Stimulated activated CD4-positive, alpha-beta T cell treated with anti-CD3 and anti-CD28 coated beads, Interleukin-12 subunit alpha, Interleukin-12 subunit beta, amount 100 ng/mL, for 4 hours (primary cell): ENCODE results near the gene ADSS1.
A peak's percentile ranks its signal among the peaks of the same experiment; 100 is the strongest.

Source experiments
- DNase-seq: peaks from one replicate; pipeline ENCODE4 v3.0.0-alpha.2; 2020

Gene ADSS1

DNA sequence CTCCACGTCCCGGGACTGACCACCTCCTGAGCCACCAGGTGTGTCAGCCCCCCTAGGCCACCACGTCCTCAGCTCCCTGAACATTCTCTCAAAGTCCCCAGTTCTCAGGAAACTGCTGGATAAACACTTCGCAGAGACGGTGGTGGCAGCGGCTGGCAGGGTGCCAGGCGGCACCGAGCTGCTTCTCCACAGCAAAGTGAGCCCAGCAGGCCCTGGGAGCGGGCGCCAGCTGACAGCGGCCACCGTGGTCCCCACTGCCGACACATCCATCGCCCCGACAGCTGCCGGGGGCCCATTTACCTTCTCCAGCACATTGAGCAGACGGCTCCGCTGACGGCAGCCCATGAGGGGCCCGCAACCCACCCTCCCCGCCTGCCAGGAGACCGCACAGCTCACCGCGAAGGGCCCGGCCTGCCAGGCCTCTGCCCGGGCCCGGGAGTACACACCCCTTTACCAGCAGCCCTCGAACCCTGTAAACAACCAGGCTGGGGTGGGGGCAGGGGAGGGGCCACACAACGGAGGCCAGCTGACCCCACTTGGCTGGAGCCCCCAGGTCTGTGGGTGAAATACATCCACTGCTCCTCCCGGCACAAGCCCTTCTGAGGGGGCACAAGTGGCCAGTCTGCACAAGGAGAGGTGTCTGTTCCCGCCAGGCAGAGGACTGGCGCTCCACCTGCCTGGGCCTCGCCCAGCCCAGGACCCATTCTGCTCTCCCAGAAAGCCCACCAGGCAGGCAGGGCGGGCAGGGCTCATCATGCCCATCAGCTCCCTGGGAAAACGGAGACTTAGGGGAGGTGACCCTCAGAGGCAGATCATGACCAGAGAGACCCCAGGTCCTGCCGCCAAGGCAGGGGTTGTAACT is 61.0 kb downstream of the ADSS1 start:
- DNase-seq, result no peak

DNA sequence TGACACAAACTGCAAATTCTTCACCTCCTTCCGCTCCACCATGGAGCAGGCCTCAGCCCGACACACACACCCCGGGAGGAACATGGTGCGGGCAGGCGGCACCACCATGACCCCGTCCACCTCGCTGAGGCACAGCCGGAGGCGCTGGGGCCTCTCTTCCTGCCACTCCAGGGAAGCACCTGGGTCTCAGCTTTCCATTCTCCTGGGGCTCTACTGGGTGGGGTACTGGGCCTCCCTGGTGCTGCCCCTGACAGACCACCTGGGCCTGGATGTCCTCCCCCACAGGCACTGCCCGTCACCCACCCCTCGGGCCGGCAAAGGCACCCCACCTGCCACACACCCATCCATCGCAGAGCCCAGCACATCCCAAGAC is 61.7 kb downstream of the ADSS1 start:
- DNase-seq, result no peak

DNA sequence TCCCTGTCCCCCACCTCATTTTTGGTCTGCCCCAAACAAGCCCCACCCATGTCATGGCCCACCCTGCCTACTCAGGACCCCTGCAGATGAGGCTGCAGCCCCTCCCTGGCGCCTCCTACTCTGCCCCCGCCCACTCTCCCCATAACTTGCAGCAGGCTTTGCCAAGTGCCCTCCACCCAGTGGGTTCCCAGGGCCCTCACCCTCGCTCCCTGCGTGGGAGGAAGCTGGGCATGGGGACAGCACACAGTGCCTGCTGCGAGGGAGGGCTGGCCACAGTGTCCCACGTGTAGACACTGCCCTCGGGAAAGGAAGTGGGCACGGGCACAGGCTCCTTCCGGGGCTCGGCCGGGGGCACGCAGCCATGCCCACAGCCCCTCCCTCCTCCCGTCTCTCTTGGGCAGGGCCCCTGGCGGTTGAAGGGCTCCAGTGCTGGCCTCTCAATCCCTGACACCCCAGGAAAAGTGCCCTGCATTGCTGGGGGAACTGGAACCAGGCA is 62.1 kb downstream of the ADSS1 start:
- no peak for DNase-seq

DNA sequence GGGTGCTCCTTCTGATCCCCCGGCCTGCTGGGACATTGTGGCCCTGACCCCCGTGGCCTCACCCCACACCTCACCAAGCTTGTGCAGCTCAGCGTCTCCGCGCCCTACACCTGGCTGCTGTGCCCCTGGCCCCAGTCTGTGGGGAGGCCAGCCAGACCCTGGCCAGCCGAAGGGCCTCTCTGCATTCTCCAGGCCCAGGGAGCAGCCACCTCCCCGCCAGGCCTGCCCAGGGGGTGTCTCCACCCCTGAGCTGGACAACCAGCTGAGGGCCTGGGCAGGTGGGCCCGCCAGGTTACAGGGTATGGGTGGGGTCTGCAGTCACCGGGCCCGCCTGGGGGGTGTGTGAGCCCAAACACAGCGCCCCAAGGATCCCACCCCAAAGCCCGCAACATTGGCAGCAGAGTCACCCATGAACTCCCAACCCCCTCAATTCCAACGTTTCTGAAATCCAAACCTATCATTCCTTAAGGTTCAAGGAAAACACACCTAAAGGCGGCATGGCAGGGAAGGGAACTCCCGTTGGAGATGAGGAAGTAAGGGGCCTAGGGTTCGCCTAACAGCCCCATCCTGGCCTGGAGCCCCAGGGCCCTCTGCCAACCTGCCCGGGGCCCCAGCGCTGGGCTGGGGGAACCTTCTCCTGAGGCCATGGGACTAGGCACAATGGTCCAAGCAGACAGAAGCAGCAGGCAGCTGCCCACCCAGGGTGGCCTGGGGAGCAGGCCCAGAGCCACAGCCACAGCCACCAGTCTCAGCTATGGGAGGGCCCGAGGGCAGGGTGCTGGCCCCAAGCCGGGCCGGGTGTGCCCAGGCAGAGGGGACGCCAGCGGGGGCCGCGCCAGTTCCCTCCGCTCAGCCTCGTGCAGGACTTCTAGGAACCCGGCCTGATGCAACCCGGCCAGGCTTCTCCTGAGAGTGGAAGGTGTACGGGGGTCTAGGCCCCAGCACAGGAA is 63.0 kb downstream of the ADSS1 start:
- no peak for DNase-seq

DNA sequence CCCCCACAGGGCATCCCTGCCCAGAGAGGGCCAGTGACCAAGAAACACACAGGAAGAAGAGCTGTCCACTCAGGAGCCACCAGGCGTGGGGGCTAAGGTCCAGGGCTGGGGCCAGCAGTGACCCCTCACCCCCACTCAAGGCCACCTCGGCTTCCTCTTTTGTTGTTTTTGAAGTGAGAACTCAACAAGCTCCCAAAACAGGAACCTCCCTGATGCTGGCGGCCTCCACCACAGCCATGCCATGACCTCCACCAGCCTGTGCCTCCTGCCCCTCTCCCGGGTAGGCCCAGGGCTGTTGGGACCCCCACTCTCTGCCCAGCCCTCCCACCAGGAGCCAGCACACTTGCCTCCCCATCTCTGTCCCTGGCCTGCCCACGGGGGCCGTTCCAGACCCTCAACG is 63.7 kb downstream of the ADSS1 start:
- DNase-seq, result no peak

DNA sequence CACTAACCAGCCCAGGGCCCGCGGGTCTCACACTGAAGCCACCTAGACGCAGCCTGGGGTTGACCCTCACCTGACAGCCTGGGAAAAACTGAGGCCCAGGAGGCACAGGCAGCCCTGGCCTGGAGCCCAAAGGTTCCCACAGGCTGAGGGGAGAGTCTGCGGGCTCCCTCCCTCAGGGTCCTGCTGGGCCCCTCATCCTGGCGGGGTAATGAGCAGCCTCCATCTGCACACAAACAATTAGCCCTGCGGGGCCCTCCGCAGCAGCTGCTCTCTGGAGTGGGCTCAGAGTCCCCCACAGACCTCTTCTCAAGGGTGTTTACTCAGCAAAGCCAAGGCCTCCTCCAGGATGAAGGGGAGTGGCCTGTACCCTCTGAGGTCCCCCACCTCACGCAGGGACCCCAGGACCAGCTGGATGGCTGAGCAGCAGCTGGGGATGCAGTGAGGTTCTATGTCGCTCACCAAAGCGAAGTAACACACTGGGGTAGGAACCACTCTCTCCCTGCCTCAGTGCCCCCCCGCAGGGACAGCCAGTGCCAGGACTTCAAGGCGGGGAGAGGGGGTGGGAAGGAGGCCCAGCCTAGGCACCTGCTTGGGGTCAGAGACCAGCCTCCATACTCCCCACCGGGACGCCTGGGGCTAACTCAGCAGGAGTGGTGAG is 64.3 kb downstream of the ADSS1 start:
- DNase-seq, result no peak

DNA sequence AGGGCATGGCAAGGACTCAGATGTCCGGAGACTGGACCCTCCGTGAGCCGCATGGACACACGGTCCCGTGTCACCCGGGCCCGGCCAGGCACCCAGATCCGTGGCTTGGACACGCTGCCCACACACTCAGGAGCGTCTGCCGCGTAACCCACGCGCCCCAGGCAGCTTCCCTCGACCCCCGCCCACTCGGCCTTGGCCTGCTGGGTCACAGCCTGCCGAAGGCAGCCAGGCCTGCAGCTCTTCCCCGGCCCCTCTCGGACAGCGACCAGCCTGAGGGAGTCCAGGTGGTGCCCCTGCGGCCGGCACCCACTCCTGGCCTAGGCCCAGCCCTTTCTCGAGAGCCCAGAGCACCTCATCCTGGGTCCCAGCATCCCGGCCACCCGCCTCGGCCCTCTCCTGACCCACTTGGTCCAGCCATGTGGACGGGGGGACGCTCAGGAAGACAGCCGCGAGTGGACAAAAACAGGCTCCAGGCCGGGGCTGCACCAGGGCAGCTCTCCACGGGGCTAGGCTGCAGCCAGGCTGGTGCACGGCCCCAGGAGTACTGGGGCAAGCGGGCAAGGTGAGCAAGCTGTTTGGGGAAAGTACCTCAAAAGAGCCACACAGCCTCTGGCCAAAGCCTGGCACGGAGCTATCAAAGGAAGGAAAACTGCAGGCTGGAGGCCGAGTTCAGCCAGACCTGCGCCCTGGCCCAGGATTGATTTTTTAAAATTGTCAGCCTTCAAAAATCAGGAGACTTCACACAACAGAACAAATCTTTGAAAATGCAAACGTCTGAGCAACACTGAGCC is 65.0 kb downstream of the ADSS1 start:
- no peak for DNase-seq

DNA sequence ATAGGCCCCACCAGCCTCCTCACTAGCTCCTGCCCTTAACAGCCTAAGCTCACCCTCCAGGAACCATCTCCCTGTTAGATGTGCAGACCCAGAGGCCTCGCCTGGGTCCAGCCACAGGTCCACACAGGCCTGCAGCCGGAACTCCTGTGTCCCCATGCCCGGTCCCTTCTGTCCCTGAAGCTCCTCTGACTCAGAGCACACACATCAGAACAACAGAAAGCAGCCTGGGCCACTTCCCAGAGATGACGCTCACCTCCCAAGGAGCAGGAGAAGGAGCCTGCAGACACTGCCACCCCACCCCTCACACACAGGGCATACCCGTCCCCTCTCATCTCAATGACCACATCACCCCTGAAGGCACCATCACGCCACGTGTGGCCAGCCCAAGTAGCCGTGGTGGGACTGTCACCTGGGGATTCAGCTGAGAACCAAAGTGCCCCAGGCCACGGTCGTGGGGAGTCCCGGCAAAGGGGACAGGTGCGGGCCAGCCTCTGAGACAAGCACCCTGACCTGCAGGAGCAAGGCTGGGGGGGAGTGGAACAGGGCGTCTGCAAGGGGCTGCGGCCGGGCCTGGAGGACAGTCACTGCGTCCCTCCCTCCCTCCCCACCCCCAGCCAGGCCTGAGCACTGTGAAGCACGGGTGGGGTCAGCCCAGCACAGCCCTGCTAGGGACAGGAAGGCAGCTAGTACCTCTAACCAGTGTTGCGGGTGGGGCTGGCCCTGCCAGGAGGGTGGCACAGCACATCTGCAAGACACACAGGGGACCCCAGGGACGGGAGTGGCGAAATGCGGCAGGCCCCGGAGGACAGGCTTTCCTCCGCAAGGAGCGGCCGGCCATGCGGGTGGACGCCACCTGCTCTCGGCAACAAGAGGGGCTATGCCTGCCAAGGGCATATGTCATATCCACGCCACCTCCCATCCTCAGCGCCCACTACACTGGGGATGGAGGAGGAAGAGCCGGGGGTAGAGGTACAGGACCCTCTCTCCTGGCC is 66.0 kb downstream of the ADSS1 start:
- DNase-seq, result no peak

DNA sequence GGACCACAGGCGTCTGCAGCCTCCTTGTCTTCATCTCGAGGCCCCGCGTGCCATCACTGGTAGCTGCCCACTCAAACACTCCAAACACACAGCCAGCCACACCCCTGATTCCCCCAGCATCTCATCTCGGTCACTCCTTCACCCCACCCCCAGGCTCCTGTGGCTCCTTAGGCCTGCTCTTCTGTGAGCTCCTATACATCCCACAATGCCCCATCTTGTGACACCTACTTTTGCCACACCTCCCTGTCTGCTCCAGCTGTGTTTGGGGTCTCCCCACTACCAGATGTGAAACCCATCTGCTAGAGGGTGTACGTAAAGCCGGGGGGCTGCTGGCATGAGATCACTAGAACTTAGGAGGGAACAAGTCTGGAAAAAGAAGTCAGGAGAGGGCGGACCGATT is 67.4 kb downstream of the ADSS1 start:
- no peak for DNase-seq

DNA sequence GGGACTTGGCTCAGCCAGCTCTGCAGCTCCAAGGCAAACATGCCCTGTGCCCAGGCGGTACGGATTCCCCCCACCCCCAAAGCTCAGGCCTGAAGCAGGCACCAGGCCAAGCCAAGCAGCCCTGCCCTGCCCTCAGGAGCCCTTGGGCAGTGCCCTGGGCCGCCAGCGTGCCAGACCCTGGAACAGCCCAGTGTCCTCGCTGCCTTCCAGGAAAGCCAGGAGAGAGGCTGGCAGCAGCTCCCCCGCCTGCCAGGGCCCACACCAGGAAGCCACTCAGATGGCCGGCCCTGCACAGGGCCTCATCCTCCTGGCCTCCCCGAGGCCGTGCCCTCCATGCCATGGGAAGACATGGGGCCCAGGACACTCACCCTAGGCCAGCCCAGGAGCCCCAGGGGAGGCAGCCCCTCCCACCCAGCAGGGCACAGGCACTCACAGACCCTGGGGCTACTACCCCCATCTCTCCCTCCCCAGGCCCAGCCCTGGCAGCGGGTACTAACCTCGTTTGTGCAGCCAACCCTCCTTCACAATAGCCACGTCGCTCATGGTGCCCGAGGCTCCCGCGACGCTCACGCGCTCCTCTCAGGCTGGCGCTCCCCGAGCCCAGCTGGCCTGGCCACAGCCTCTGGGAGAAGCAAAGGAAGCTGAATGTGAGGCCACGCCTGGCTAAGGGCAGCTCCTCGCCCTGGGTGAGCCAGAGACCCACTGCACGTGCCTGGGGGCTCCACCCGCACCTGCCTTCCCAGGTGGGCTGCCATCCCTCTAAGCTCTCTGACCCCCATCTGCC is 68.3 kb downstream of the ADSS1 start:
- no peak for DNase-seq

DNA sequence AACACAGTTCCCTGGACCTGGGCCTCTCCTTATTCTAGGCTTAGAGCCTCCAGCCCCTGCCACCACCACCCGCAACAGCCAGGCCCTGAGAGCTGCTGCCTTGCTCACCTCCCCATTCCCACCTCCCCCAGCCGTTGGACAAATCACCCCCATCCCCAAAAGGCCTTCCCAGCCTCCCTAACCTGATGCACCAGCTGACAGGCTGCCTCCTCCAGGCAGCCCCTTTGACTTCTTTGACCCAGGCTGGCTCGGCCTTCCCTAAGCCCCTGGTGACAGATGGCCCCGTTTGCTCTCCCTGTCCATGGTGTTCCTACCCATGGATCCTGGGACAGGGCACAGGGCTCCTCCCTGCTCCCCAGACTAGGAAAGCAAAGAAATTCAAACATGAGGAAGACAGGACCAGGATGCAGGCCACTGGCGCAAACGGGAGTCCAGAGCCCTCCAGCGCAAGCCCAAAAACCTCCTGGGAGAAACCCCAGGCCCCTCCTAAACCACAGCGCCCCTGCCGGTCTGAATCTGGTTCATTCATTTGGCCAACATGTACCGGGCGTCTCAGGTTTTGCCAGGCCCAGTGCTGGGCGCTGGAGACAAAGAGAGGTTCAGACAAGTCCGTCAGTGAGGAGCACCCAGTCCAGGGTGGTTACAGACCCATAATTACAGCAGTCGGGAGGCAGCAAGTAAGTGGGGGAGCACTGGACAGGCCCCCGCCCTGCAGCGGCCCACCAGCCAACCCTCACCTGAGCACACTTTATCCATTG is 69.1 kb downstream of the ADSS1 start:
- no peak for DNase-seq

DNA sequence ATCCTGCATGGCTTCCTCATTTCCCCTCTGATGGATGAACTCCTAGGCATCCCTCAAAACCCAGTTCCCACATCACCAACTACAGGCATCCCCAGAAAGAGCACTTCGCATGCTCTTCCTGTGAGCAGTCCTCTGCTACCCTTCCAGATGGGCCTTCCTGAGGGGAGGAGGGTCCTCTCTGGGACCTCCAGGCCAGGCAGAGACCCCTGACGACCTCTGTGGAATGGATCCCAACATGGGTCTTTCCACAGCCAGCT is 69.6 kb downstream of the ADSS1 start:
- no peak for DNase-seq

DNA sequence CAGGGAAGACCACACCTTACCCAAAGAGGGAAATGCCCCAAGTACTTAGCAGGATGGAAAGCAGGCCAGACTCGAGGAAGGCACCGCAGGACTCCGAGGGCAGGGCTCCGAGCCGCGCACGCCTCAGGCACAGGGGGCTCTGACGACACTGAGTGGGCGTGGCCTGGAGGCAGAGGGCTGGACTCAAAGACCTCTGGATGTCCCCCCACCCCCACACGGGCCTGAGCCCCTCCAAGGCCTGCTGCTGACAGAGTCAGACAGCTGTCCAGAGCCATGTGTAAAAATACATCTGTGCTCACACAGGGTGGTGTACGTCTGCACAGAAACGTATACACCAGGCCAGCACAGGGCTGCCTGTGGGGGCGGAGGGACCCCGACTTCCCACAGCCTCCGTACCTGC is 70.1 kb downstream of the ADSS1 start:
- peak; percentile 45 for DNase-seq

DNA sequence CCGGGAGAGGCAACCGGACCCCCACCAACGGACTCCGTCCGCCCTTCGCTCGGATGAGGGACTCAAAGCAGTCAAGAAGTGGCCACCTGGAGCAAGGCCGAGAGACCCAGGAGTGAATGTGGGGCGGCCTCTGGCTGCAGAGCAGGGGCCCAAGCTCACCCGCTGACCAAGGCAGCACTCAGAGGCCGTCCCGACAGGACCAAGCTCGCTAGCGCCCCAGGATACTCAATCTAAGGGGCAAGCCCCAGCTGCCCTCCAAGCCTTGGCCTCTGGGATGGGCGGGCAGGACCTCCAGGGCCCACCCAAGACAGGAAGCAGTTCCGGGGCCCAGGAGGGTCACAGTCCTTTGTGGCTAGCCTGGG is 70.6 kb downstream of the ADSS1 start:
- no peak for DNase-seq

DNA sequence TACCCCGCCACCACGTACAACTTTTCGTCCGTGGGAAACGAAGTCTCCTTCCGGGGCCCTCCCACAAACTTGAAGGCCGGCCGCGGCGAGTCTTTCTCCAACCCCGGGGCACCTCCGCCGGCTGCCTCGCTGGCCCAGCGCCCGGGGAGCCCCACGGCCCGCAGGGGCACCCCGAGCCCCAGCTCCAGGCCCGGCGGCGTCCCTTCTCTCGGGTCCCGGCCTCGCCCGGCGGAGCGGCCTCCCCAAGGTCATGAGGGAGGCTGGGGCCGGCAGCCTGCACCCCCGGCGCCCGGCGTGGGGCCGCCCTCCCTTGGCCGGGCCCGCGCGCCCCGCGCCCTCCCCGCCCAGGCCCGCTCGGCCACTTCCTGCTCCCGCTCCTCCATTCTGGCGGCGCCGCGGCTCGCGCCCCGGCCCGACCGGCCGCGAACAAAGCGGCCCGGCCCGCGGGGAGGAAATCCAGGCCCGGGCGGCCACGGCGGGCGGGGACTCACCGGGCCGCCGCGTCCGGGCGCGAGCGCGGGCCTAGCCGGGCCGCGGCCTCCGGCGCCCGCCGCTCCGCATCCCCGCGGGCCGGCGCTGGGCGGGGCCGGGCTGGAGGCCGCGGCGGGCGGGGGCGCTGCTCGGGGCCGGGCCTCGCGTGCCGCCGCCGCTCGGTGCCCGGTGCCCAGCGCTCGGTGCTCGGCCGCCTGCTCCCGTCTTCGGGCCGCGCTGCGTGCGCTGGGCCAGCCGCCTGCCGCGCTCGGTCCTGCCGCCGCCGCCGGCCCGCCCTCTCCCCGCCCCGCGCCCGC is 71.2 kb downstream of the ADSS1 start, which contains the start of gene AKT1:
Gene AKT1 (minus strand): TSS at position 756 of the 788 bp plus-strand sequence. CDS start 3,105 bp downstream, outside the sequence.
- DNase-seq, result no peak

DNA sequence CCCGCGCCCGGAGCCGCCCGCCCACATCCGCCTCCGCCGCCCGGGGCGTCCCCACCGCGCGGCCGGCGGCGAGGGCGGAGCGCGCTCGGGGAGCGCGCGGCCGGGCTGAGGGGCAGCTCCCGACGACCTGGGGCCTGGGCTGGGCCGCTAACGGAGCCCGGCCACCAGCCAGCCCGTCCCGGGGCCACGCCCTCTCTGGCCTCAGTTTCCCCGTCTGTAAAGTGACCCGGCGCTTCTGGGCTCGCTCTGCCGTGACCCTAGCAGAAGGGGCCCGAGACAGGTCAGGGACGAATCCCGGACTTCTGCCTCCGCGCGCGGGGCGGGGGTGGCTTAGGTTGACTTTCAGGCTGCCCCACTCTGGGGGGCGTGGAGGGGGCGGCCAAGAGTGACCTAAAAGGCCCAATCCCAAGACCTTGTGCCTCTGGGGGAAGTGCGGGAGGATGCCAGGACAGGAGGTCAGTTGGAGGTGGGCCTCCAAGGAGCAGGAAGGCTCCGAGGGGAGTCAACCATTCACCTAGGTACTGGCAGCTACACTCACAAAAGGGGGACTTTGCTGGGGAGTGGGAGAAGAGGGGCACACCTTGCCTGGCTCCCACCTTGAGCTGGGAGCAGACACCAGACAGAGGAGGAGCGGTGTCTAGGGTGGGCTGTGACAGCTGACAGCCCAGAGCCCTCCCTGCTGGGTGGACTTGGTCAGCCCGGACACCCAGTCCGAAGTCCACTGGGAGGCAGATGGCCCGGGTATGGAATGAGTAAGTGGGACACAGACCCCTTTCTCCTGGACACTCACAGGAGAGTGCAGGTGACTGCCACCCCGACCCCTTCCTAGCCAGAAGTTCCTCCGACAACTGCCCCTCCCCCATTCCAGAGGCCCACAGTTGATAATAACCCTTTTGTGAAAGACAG is 72.0 kb downstream of the ADSS1 start:
- peak; percentile 69 for DNase-seq

DNA sequence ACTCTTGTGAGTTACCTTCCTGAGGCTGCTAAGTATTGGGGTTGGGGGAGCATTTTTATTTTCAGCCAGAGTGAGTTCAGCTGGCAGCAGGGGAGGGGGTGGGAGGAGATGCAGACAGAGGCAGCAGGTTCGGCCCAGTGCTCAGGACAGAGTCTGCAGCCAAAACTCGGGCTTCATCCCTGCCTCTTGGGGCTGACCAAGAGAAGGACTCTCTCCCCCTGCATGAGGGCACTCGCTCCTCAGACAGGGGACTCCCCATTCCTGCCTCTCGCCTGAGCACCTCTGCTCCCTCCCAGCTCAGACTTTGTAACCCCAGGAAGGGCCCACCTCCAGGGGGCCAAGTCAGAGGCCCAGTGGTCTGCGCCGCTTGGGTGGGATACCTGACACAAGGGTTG is 72.7 kb downstream of the ADSS1 start:
- no peak for DNase-seq
